ENCODE results near the gene CRACDL. TPM values are rescaled to one million over a fixed set of nuclear protein-coding genes. Genes with fewer than 3 reads are reported as not detected.

CRACDL gene
- total RNA-seq, 3 donors from 2014 or later, result 8.0 to 18.1 (median 17.8) TPM

DNA sequence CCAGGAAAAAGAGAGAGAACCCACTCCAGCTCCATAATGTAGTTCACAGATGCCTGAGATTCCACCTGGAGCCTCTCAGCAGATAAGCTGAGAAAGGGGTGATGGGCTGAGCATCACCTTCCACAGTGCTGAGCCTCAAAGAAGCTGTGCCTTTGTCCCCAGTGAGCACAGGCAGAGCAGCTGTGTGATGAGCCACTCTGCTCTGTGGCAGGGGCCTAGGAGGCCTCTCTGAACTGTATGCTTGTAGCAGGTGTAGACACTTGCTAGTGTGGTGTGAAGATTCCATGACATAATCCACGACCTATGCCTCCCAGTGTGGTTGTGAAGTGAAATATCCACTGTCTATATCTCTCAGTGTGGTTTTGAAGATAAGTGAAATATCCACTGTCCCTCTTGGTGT lies 134.7 kb downstream of the CRACDL start:
- Histone ChIP-seq H3K9me3 (no peaks in the 10 kb centered on the region), H3K36me3 (ENCODE audit: low read depth) (no peaks in the 10 kb centered on the region), H3K4me3 (no peak overlapping the region), H3K4me1 (ENCODE audit: low read depth) (no peaks in the 10 kb centered on the region)
- ATAC-seq, result no peak
- no peak for DNase-seq
- intact Hi-C loops (cut with DNase I, micrococcal nuclease), result no loop called here
- TF ChIP-seq, protein P1, sequence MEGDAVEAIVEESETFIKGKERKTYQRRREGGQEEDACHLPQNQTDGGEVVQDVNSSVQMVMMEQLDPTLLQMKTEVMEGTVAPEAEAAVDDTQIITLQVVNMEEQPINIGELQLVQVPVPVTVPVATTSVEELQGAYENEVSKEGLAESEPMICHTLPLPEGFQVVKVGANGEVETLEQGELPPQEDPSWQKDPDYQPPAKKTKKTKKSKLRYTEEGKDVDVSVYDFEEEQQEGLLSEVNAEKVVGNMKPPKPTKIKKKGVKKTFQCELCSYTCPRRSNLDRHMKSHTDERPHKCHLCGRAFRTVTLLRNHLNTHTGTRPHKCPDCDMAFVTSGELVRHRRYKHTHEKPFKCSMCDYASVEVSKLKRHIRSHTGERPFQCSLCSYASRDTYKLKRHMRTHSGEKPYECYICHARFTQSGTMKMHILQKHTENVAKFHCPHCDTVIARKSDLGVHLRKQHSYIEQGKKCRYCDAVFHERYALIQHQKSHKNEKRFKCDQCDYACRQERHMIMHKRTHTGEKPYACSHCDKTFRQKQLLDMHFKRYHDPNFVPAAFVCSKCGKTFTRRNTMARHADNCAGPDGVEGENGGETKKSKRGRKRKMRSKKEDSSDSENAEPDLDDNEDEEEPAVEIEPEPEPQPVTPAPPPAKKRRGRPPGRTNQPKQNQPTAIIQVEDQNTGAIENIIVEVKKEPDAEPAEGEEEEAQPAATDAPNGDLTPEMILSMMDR (IDR thresholded peaks at IDR 0.05), result no peak

DNA sequence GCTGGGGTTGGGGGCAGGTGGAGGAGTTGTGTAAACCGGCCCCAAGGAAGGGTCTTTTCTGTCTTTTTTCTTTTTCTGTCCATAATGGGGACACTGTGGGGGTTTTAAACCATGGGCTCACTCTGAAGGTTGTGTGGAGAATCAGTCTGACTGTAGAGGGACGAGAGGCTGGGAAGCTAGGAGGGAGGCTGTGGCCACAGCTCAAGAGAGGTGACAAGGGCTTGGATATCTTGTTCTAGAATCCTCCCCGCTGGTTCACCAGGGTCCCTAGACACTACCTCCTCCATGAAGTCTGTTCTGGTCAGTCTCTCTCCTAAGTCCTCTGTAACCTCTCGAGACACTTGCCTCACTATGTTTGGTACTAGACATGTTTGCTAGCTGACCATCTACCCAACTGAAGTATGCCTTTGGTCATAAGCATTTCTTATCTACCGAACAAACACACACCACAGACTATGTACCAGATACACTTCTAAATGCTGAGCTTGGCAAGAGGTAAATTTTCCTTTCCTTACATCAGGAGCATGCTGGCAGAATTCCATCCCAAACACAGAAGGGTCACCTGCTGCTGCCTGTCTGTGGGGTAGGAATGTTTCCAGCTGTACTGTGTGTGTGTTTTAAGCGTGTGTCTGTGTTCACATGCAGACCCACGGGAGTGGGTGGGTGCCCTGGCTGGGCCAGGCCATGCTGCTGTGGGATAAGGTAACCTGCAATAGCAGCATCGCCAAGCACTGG lies 135.5 kb downstream of the CRACDL start:
- intact Hi-C loops (cut with DNase I, micrococcal nuclease), result no loop called here
- DNase-seq (no peak), ATAC-seq (no peak)
- H3K4me1 ChIP-seq (ENCODE audit: low read depth), result no peaks in the 10 kb centered on the region
- no peak overlapping the region for H3K4me3 ChIP-seq
- H3K36me3 ChIP-seq (ENCODE audit: low read depth), result no peaks in the 10 kb centered on the region
- H3K9me3 ChIP-seq, result no peaks in the 10 kb centered on the region
- TF ChIP-seq, protein P1 (IDR thresholded peaks at IDR 0.05), result no peak

DNA sequence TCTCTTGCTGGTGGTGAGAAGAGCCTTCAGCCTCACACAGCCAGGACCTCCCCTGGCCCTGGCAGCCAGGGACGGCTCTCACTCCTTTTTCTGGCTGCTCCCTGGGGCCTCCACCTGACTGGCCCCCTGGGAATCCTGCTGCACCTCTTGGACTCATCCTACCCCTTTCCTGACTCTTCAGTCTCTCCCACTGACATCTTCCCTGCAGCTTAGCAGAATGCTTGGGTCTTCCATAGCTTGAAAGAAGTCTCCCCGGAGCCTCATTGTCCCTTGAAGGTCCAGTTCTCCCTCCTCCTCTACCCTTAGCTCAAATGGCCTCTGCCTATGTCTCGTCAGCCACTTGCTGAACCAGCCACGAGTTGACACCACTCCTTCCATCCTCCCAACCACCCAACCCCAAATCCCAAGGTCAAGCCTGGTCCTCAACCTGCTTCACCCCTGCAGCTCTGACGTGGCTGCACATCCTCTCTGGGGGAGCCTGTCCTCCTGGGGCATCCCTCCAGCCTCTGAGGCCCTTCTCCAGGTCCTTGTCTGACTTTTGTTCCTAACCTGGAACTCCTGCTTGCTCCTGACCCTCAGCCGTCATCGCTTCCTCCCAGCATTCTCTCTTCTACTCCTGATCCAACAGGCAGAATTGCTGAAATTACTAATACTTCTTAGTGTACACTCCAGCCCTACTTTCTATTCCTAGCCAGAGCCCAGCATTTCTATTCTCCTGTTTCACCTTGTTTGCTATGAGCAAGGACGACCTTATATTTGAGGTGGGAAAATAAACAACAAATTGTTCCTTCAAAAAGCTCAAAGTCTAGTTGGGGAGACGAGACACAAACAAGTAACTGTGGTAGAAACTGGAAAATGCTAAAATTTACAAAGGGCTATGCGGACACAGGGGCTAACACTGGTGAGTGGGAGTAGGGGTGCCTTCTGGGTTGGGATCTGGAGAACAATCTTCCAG lies 136.4 kb downstream of the CRACDL start:
- TF ChIP-seq, protein P1 (IDR thresholded peaks at IDR 0.05), result no peak
- intact Hi-C loops (cut with DNase I, micrococcal nuclease), result no loop called here
- no peak for DNase-seq
- Histone ChIP-seq H3K4me1 (ENCODE audit: low read depth) (no peaks in the 10 kb centered on the region), H3K36me3 (ENCODE audit: low read depth) (no peaks in the 10 kb centered on the region), H3K4me3 (no peak overlapping the region), H3K9me3 (no peaks in the 10 kb centered on the region)
- no peak for ATAC-seq

DNA sequence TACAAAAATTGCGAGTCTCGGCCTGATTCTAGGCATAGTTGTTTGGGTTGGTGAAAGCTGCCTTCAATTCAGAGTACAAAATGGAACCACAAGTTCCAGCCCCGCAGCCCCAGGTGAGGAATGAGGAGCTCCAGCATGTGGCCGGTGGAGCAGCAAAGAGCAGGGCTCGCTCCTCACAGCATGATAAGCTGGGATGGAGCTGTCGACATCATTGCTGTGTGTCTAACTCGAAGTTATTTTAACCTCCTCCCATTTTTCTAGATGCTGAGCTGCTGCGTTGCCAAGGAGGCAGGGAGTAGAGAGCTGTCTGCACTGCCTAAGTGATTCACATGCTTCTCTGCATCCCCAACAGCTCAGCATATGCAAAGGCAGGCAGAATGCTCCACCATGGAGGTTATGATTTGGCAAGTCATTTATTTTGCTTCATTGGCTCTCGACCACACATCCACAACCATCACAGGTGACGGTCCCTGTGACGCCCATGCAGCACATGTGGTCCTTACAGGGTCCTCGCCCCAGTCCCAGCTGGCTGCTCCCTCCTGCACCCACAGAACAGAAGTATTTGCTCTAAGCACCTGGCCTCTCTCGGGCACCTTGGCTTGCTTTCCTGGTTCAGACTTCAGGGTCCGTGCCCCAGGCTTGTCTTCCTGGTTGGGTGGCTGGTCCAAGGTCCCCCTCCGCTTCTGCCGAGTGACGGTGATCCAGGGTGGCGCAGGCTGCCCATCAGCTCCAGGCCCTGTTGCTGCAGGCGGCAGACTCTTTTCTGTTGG lies 139.1 kb downstream of the CRACDL start:
- Histone ChIP-seq H3K36me3 (ENCODE audit: low read depth) (no peaks in the 10 kb centered on the region), H3K9me3 (no peaks in the 10 kb centered on the region), H3K4me3 (no peak overlapping the region), H3K4me1 (ENCODE audit: low read depth) (no peaks in the 10 kb centered on the region)
- intact Hi-C loops (cut with DNase I, micrococcal nuclease), result no loop called here
- ATAC-seq (no peak), DNase-seq (no peak)
- TF ChIP-seq, protein P1 (IDR thresholded peaks at IDR 0.05), result no peak

DNA sequence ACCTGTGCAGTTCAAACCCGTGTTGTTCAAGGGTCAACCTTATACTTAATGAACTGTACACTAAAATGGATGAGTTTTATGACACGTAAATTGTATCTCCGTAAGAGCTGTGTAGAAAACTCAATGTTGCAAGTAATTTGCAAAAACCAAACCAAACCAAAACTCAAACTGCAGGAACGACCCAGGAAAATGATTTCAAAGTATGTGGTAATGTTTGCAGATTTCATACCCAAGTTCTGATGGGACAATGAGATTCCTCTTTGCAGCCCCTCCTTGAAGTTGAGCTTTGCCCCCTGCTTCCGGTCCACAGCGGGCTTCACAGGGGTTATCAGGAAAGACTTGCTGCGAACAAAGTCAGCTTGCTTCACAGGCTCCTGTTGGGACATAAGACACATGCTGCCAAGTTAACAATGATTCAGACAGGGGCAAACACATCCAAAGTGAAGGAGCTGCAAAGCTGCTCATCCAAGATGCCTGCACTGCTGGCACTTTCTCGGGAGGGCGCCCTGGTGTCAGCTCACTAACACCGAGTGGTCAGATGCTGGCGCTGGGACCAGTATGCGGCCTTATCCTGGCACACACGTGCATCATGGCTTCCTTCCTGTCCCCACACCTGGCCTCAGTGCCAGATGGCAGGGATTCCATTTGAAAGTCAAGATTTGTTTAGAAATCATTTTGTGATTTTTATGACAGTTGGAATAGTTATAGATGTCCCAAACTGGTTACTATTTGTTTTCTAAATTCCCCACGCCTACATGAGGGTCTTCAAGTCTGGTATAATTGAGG lies 139.9 kb downstream of the CRACDL start:
- intact Hi-C loops (cut with DNase I, micrococcal nuclease), result no loop called here
- H3K4me1 ChIP-seq (ENCODE audit: low read depth), result no peaks in the 10 kb centered on the region
- ATAC-seq (no peak), DNase-seq (no peak)
- no peak overlapping the region for H3K4me3 ChIP-seq
- H3K9me3 ChIP-seq, result no peaks in the 10 kb centered on the region
- TF ChIP-seq, protein P1 (IDR thresholded peaks at IDR 0.05), result no peak
- H3K36me3 ChIP-seq (ENCODE audit: low read depth), result no peaks in the 10 kb centered on the region
